Gastrocnemius medialis (tissue), 4 donors: ENCODE data around the gene CCDC92B.

ENCODE experiments used
- CTCF ChIP-seq, 5 experiments: fragments of 450-650 bp in 3 of 5; fragments of 200-600 bp in 2 of 5; sonication (generic) in 2 of 5; IDR thresholded peaks in 4 of 5; conservative IDR thresholded peaks in 1 of 5; 1 replicate in 4 of 5; 2 replicates in 1 of 5; pipeline ENCODE4 v1.5.1; 2016 to 2019; ENCODE audit warnings: antibody characterized with exemption in 5 of 5, mild to moderate bottlenecking in 3 of 5, moderate library complexity in 3 of 5
- POLR2A ChIP-seq, 2 donors: fragments of 450-650 bp; IDR thresholded peaks; one replicate each; pipeline ENCODE4 v1.6.1; 2017; ENCODE audit warnings: antibody characterized with exemption in 2 of 2, mild to moderate bottlenecking in 2 of 2, moderate library complexity in 2 of 2

- no peak for TF ChIP-seq CTCF (IDR thresholded peaks at IDR 0.05 in 4 of 5, conservative IDR thresholded peaks at IDR 0.05 in 1 of 5)
- no peak for TF ChIP-seq POLR2A (IDR thresholded peaks at IDR 0.05)
Observed at GRCh38 chr17:2797226-2797625, 47.8 kb upstream of the CCDC92B start.
